ENCODE results near the gene FAM219A. TPM values are rescaled to one million over a fixed set of nuclear protein-coding genes. Genes with fewer than 3 reads are reported as not detected.
"Not testable (repeated sequence)": the region's sequence is repeated elsewhere in the genome, so short reads cannot be mapped to it uniquely, and the experiment has no call there.

The FAM219A gene
- total RNA-seq, 1 donor from 2014 or later, result 19.7 TPM

GRCh38 chr9:34363619-34364351, 94.6 kb downstream of the FAM219A start:
- intact Hi-C loops (cut with micrococcal nuclease), result no loop called here
- peaks cover 3% of the 10 kb centered on the region for H3K36me3 Mint-ChIP-seq (ENCODE audit: low read depth)
- H3K4me1 Mint-ChIP-seq (ENCODE audit: low read depth), result peaks cover 9% of the 10 kb centered on the region
- peaks cover 3% of the 10 kb centered on the region for H3K9me3 Mint-ChIP-seq
- DNase-seq (ENCODE audit: low spot score), result no peak
- H3K4me3 Mint-ChIP-seq (ENCODE audit: low read depth), result no peak overlapping the region
- H3K27me3 Mint-ChIP-seq (ENCODE audit: low read depth), result no peaks in the 10 kb centered on the region
- H3K27ac Mint-ChIP-seq, result no peak overlapping the region

DNA sequence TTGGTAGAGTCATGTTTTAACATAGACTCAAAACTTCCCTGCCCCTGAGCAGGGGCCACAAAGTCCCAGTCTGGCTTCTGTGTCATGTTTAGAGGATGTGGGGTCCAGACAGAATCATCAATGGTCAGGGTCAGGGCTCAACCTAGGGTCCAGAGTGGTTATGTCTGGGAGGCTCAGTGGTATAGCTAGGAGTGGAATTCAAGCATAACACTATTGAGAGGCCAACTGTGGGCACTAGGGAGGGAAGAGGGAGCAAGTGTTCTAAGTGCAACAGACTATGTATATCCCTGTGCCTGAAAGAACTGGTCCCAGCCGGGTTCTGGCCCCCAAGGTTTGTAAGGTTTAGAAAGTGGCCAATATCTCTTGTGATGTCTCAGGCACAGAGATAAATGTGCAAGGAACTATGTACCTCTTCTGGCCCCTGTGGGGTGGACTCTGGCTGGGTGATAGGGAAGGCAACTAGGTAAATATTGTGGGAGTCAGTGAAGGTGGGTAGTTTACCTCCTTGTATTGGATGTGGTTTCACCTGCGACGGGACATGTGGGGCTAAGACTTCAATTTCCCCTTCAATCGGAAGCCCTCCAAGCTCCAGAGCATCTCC, 95.7 kb downstream of the FAM219A start:
- intact Hi-C loops (cut with micrococcal nuclease), result no loop called here
- peaks cover 3% of the 10 kb centered on the region for H3K36me3 Mint-ChIP-seq (ENCODE audit: low read depth)
- H3K4me1 Mint-ChIP-seq (ENCODE audit: low read depth), result peaks cover 9% of the 10 kb centered on the region
- DNase-seq (ENCODE audit: low spot score), result no peak
- no peak overlapping the region for H3K4me3 Mint-ChIP-seq (ENCODE audit: low read depth)
- H3K27ac Mint-ChIP-seq, result no peak overlapping the region
- H3K9me3 Mint-ChIP-seq, result peaks cover 8% of the 10 kb centered on the region
- H3K27me3 Mint-ChIP-seq (ENCODE audit: low read depth), result no peaks in the 10 kb centered on the region

GRCh38 chr9:34352957-34353356, 105.4 kb downstream of the FAM219A start:
- H3K27ac Mint-ChIP-seq; H3K4me3 Mint-ChIP-seq (ENCODE audit: low read depth); H3K4me1 Mint-ChIP-seq (ENCODE audit: low read depth); intact Hi-C loops (cut with micrococcal nuclease); H3K27me3 Mint-ChIP-seq (ENCODE audit: low read depth); DNase-seq (ENCODE audit: low spot score): not testable (repeated sequence)
- H3K36me3 Mint-ChIP-seq (ENCODE audit: low read depth), result peaks cover 15% of the 10 kb centered on the region
- peaks cover 20% of the 10 kb centered on the region for H3K9me3 Mint-ChIP-seq

DNA sequence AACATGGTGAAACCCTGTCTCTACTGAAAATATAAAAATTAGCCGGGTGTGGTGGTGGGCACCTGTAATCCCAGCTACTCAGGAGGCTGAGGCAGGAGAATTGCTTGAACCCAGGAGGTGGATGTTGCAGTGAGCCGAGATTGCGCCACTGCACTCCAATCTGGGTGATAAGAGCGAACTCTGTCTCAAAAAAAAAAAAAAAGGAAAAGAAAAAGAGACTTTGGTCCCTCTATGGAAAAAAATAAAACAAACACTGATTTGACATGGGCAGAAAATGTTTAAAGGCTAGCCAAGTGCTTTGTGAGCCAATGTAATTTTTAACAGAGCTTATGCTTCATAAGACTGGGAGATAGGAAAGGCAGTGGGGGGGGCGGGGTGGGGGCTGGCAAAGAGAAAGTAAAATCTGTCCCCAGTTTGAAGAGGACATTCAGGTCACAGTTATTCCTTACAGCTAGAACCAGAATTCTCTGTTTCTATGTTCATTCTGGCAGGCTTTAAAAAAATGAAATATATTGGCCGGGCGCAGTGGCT, 106.2 kb downstream of the FAM219A start:
- H3K36me3 Mint-ChIP-seq (ENCODE audit: low read depth), result peaks cover 15% of the 10 kb centered on the region
- H3K9me3 Mint-ChIP-seq, result peaks cover 15% of the 10 kb centered on the region
- intact Hi-C loops (cut with micrococcal nuclease); H3K4me1 Mint-ChIP-seq (ENCODE audit: low read depth); DNase-seq (ENCODE audit: low spot score); H3K27me3 Mint-ChIP-seq (ENCODE audit: low read depth); H3K4me3 Mint-ChIP-seq (ENCODE audit: low read depth); H3K27ac Mint-ChIP-seq: not testable (repeated sequence)

- H3K4me3 Mint-ChIP-seq (ENCODE audit: low read depth), result no peak overlapping the region
Measured at GRCh38 chr9:34349324-34349723, 109.0 kb downstream of the FAM219A start.

More at GRCh38 chr9:34349324-34349723, 109.0 kb downstream of the FAM219A start:
- intact Hi-C loops (cut with micrococcal nuclease), result no loop called here
- Mint-ChIP-seq H3K9me3 (no peaks in the 10 kb centered on the region), H3K36me3 (ENCODE audit: low read depth) (peaks cover 8% of the 10 kb centered on the region), H3K27me3 (ENCODE audit: low read depth) (no peaks in the 10 kb centered on the region), H3K4me1 (ENCODE audit: low read depth) (no peaks in the 10 kb centered on the region), H3K27ac (no peak overlapping the region)
- DNase-seq (ENCODE audit: low spot score), result no peak

Other genes with a start within 250 kb of the FAM219A start
- gene KIF24, start 129.3 kb downstream of the FAM219A start, total RNA-seq, result 4.8 and 5.0 TPM in 2 replicates
- gene NUDT2, start 129.0 kb downstream of the FAM219A start, total RNA-seq, result 30.8 and 33.0 TPM in 2 replicates
- 1.6 TPM in 2 replicates for gene MYORG, start 81.7 kb downstream of the FAM219A start, total RNA-seq
- gene DNAI1, start 235 bp upstream of the FAM219A start, total RNA-seq, result not detected in 2 replicates
- gene ENHO, start 64.4 kb upstream of the FAM219A start, total RNA-seq, result not detected in 2 replicates
- gene CNTFR, start 131.2 kb upstream of the FAM219A start, total RNA-seq, result not detected in 2 replicates
- gene RPP25L, start 153.5 kb upstream of the FAM219A start, total RNA-seq, result 33.7 and 35.0 TPM in 2 replicates
- 57.8 and 65.5 TPM in 2 replicates for gene DCTN3, start 161.9 kb upstream of the FAM219A start, total RNA-seq
- 0.14 and 0.21 TPM in 2 replicates for gene ARID3C, start 170.5 kb upstream of the FAM219A start, total RNA-seq
- 105 and 109 TPM in 2 replicates for gene SIGMAR1, start 179.2 kb upstream of the FAM219A start, total RNA-seq
- gene GALT, start 188.1 kb upstream of the FAM219A start, total RNA-seq, result 74.3 and 78.4 TPM in 2 replicates
- 27.4 and 33.8 TPM in 2 replicates for gene IL11RA, start 193.6 kb upstream of the FAM219A start, total RNA-seq
- gene CCL27, start 204.1 kb upstream of the FAM219A start, total RNA-seq, result 0.25 and 0.55 TPM in 2 replicates
- gene CCL19, start 232.7 kb upstream of the FAM219A start, total RNA-seq, result not detected in 2 replicates